Prostate gland (tissue), 2 donors: Measurements from ENCODE around the gene CBFA2T2. TPM values are rescaled to one million over a fixed set of nuclear protein-coding genes. Genes with fewer than 3 reads are reported as not detected.
"Not testable (repeated sequence)": the region's sequence is repeated elsewhere in the genome, so short reads cannot be mapped to it uniquely, and the experiment has no call there.

Source experiments
- DNase-seq: peaks from one replicate; pipeline ENCODE4 v3.0.0-alpha.2; 2019; ENCODE audit warnings: low spot score
- H3K27ac ChIP-seq, 2 donors: fragments of 200-600 bp; sonication (generic); 2 replicates each; pipeline ENCODE4 v1.5.1; 2017 to 2019
- H3K27me3 ChIP-seq: fragments of 200-600 bp; sonication (generic); replicated peaks from 2 replicates; pipeline ENCODE4 v1.5.1; 2019; ENCODE audit not compliant: insufficient read depth
- H3K36me3 ChIP-seq, 2 donors: fragments of 200-600 bp; sonication (generic); 1 replicate in 1 of 2; 2 replicates in 1 of 2; pipeline versions ENCODE4 v1.5.1 to v1.8.1; 2017 to 2019
- H3K4me1 ChIP-seq: fragments of 200-600 bp; sonication (generic); replicated peaks from 2 replicates; pipeline ENCODE4 v1.5.1; 2019
- H3K4me3 ChIP-seq, 2 donors: fragments of 200-600 bp; sonication (generic); 2 replicates each; pipeline ENCODE4 v1.5.1; 2017 to 2019
- H3K9me3 ChIP-seq: fragments of 200-600 bp; sonication (generic); 2 replicates; pipeline ENCODE4 v1.5.1; 2017
- CTCF ChIP-seq, 4 experiments: fragments of 200-600 bp in 2 of 4; fragments of 450-650 bp in 2 of 4; sonication (generic) in 2 of 4; IDR thresholded peaks; 1 replicate in 3 of 4; 2 replicates in 1 of 4; pipeline ENCODE4 v1.5.1; 2016 to 2019; ENCODE audit warnings: antibody characterized with exemption in 4 of 4, mild to moderate bottlenecking in 2 of 4, moderate library complexity in 2 of 4
- POLR2A ChIP-seq: fragments of 450-650 bp; IDR thresholded peaks from one replicate; pipeline ENCODE4 v1.6.1; 2016; ENCODE audit warnings: antibody characterized with exemption, mild to moderate bottlenecking
- POLR2AphosphoS5 ChIP-seq: sonication (generic); formaldehyde crosslinking; IDR thresholded peaks from one replicate; pipeline ENCODE4 v1.6.1; 2017; ENCODE audit warnings: antibody characterized with exemption
- WGBS: methylation state at CpG from one replicate; pipeline ENCODE4 v1.1.5; 2018; 5-methylcytosine and 5-hydroxymethylcytosine counted together
- intact Hi-C: fragments of 100-400 bp; cut with DNase I; formaldehyde crosslinking; loops from one replicate; pipeline ENCODE4 v1.14.2; 2022
- total RNA-seq, 2 donors: library from RNA; depleted of rRNA; stranded (reverse); fragments of >200 nt; gene quantifications; one replicate each; pipeline ENCODE4 v1.1.0, GENCODE V29; 2016

Gene CBFA2T2
- total RNA-seq, 2 donors from 2014 or later, result 40.3 to 54.6 TPM

- Histone ChIP-seq H3K4me3 (no peak overlapping the region), H3K27ac (no peak overlapping the region), H3K9me3 (no peaks in the 10 kb centered on the region), H3K27me3 (no peaks in the 10 kb centered on the region), H3K36me3 (no peaks in the 10 kb centered on the region), H3K4me1 (no peaks in the 10 kb centered on the region)
- intact Hi-C loops, result no loop called here
- no peak for DNase-seq
- WGBS, result 53% methylated on average over 6 of the region's 6 CpGs
- TF ChIP-seq POLR2A (no peak), POLR2AphosphoS5 (no peak), CTCF (IDR thresholded peaks at IDR 0.05) (no peak)
Observed at GRCh38 chr20:33482581-33482980, 7.3 kb upstream of the CBFA2T2 start.

- H3K36me3 ChIP-seq, H3K9me3 ChIP-seq, H3K4me3 ChIP-seq, intact Hi-C loops, H3K27me3 ChIP-seq, H3K27ac ChIP-seq, DNase-seq, H3K4me1 ChIP-seq: not testable (repeated sequence)
- WGBS, result 99% methylated on average over 5 of the region's 5 CpGs
Observed at GRCh38 chr20:33483186-33483585, 6.7 kb upstream of the CBFA2T2 start.

- Histone ChIP-seq H3K4me1 (no peaks in the 10 kb centered on the region), H3K4me3 (no peak overlapping the region), H3K27ac (no peak overlapping the region), H3K9me3 (no peaks in the 10 kb centered on the region), H3K36me3 (no peaks in the 10 kb centered on the region), H3K27me3 (no peaks in the 10 kb centered on the region)
- 94% methylated on average over 10 of the region's 10 CpGs for whole genome bisulfite sequencing
- TF ChIP-seq CTCF (IDR thresholded peaks at IDR 0.05) (no peak), POLR2A (no peak), POLR2AphosphoS5 (no peak)
- intact Hi-C loops, result no loop called here
- no peak for DNase-seq
Observed at GRCh38 chr20:33488201-33488600, 1.7 kb upstream of the CBFA2T2 start.

GRCh38 chr20:33488661-33489494 is 1.0 kb upstream of the CBFA2T2 start:
- H3K4me1 ChIP-seq, H3K36me3 ChIP-seq, H3K27me3 ChIP-seq, H3K9me3 ChIP-seq, DNase-seq, intact Hi-C loops: not testable (repeated sequence)
- WGBS, result 91% methylated on average over 32 of the region's 32 CpGs
- Histone ChIP-seq H3K4me3 (peak overlapping the region; percentile 31 to 93), H3K27ac (peak overlapping the region; percentile 97 to 98)

GRCh38 chr20:33489495-33490022 is 337 bp upstream of the CBFA2T2 start:
- Histone ChIP-seq H3K4me1 (no peaks in the 10 kb centered on the region), H3K27ac (peak overlapping the region; percentile 97 to 98), H3K27me3 (no peaks in the 10 kb centered on the region), H3K4me3 (peak overlapping the region; percentile 31 to 93), H3K9me3 (no peaks in the 10 kb centered on the region), H3K36me3 (no peaks in the 10 kb centered on the region)
- TF ChIP-seq POLR2AphosphoS5, result peak; percentile 99
- peak; percentile 96 for TF ChIP-seq POLR2A
- TF ChIP-seq CTCF (IDR thresholded peaks at IDR 0.05), result peak in 1 of 4 experiments; percentile 19
- 2% methylated on average over 32 of the region's 36 CpGs for WGBS
- intact Hi-C loops, result no loop called here
- peak; percentile 99 for DNase-seq
